Osteoblast (primary cell): ENCODE results near the gene RPS17. TPM values are rescaled to one million over a fixed set of nuclear protein-coding genes. Genes with fewer than 3 reads are reported as not detected.

Source experiments
- DNase-seq: peaks from one replicate; pipeline ENCODE4 v3.0.0; 2011; ENCODE audit warnings: low spot score, mixed read lengths; ENCODE audit not compliant: insufficient read length; ENCODE audit errors: missing footprints
- H2AFZ ChIP-seq: 2 replicates; pipeline ENCODE4 v1.6.0; 2011; ENCODE audit warnings: mild to moderate bottlenecking, low read length
- H3K27ac ChIP-seq: 2 replicates; pipeline ENCODE4 v1.5.1; 2011; ENCODE audit warnings: mild to moderate bottlenecking, low read depth, low read length, moderate library complexity
- H3K27me3 ChIP-seq: 2 replicates; pipeline ENCODE4 v1.6.0; 2012; ENCODE audit warnings: mild to moderate bottlenecking, control low read depth, inconsistent platforms, low read length, moderate library complexity; ENCODE audit not compliant: insufficient read depth
- H3K36me3 ChIP-seq: 2 replicates; pipeline ENCODE4 v1.5.1; 2011; ENCODE audit warnings: mild to moderate bottlenecking, low read length, control low read depth, moderate library complexity; ENCODE audit not compliant: insufficient read depth
- H3K4me1 ChIP-seq: 2 replicates; pipeline ENCODE4 v1.5.1; 2011; ENCODE audit warnings: mild to moderate bottlenecking, low read length, control low read depth, moderate library complexity; ENCODE audit not compliant: insufficient read depth
- H3K4me2 ChIP-seq: 2 replicates; pipeline ENCODE4 v1.6.0; 2011; ENCODE audit warnings: mild to moderate bottlenecking, low read length; ENCODE audit not compliant: insufficient read depth
- H3K4me3 ChIP-seq: fragments of 200-600 bp; sonication (generic); 3 replicates; pipeline ENCODE4 v1.5.1; 2012; ENCODE audit warnings: mild to moderate bottlenecking, low read length, inconsistent platforms; ENCODE audit not compliant: insufficient read depth
- H3K79me2 ChIP-seq: 2 replicates; pipeline ENCODE4 v1.6.0; 2012; ENCODE audit warnings: mild to moderate bottlenecking, low read length, control low read depth, inconsistent platforms; ENCODE audit not compliant: insufficient read depth
- H3K9me3 ChIP-seq: 2 replicates; pipeline ENCODE4 v1.5.1; 2011; ENCODE audit warnings: low read depth, low read length, control low read depth
- H4K20me1 ChIP-seq: 2 replicates; pipeline ENCODE4 v1.6.0; 2012; ENCODE audit warnings: mild to moderate bottlenecking, low read length, control low read depth; ENCODE audit not compliant: insufficient read depth
- CTCF ChIP-seq: IDR thresholded peaks from 2 replicates; pipeline ENCODE4 v1.5.1; 2011; ENCODE audit warnings: mild to moderate bottlenecking, low read depth, low read length, moderate library complexity; ENCODE audit errors: extremely low read depth
- total RNA-seq: library from RNA; depleted of rRNA; stranded (reverse); fragments of >200 nt; gene quantifications from 2 replicates; pipeline ENCODE4 v1.2.3, GENCODE V29; 2012

RPS17 gene
- total RNA-seq, 1 donor, result 1,188 TPM

GRCh38 chr15:82538961-82539690, 1.1 kb downstream of the RPS17 start:
- Histone ChIP-seq H3K9me3 (no peaks in the 10 kb centered on the region), H3K36me3 (peaks cover 35% of the 10 kb centered on the region), H4K20me1 (peaks cover 45% of the 10 kb centered on the region), H3K27me3 (no peaks in the 10 kb centered on the region), H3K79me2 (peaks cover 42% of the 10 kb centered on the region), H2AFZ (no peak overlapping the region), H3K4me1 (peaks cover 27% of the 10 kb centered on the region), H3K4me2 (peak overlapping the region; percentile 84), H3K27ac (peak overlapping the region; percentile 86), H3K4me3 (peak overlapping the region; percentile 91)
- peak; percentile 72 for DNase-seq
- TF ChIP-seq CTCF, result no peak

GRCh38 chr15:82537351-82537908, 2.8 kb downstream of the RPS17 start:
- no peak for DNase-seq
- peaks cover 45% of the 10 kb centered on the region for H4K20me1 ChIP-seq
- peak overlapping the region; percentile 84 for H3K4me2 ChIP-seq
- peaks cover 35% of the 10 kb centered on the region for H3K36me3 ChIP-seq
- H3K79me2 ChIP-seq, result peaks cover 42% of the 10 kb centered on the region
- H3K27me3 ChIP-seq, result no peaks in the 10 kb centered on the region
- H3K27ac ChIP-seq, result no peak overlapping the region
- TF ChIP-seq CTCF, result no peak
- peak overlapping the region; percentile 2 for H3K4me3 ChIP-seq
- peaks cover 15% of the 10 kb centered on the region for H3K4me1 ChIP-seq
- H2AFZ ChIP-seq, result no peak overlapping the region
- no peaks in the 10 kb centered on the region for H3K9me3 ChIP-seq

- DNase-seq, result peak; percentile 18
- H3K4me2 ChIP-seq, result no peak overlapping the region
- H3K4me1 ChIP-seq, result peaks cover 15% of the 10 kb centered on the region
- H3K9me3 ChIP-seq, result no peaks in the 10 kb centered on the region
- H3K27ac ChIP-seq, result no peak overlapping the region
- H2AFZ ChIP-seq, result no peak overlapping the region
- H3K36me3 ChIP-seq, result peaks cover 35% of the 10 kb centered on the region
- peaks cover 45% of the 10 kb centered on the region for H4K20me1 ChIP-seq
- no peaks in the 10 kb centered on the region for H3K27me3 ChIP-seq
- H3K79me2 ChIP-seq, result peaks cover 42% of the 10 kb centered on the region
- no peak overlapping the region for H3K4me3 ChIP-seq
- no peak for TF ChIP-seq CTCF
Measured at GRCh38 chr15:82536409-82537350, 3.6 kb downstream of the RPS17 start.
